Smooth muscle cell (in vitro differentiated cells): ENCODE results near the gene ZMAT3. TPM values are rescaled to one million over a fixed set of nuclear protein-coding genes. Genes with fewer than 3 reads are reported as not detected.
"Not testable (repeated sequence)": the region's sequence is repeated elsewhere in the genome, so short reads cannot be mapped to it uniquely, and the experiment has no call there.

Experiments
- DNase-seq: peaks from one replicate; lab custom pipeline; 2025; ENCODE audit not compliant: unreplicated experiment; lab: John Stamatoyannopoulos, UW
- H2AFZ ChIP-seq: fragments of 200-600 bp; sonication (generic); 2 replicates; pipeline ENCODE4 v1.6.0; 2016; ENCODE audit warnings: antibody characterized with exemption, low read depth, mild to moderate bottlenecking
- H3F3A ChIP-seq: fragments of 200-600 bp; sonication (generic); 2 replicates; pipeline ENCODE4 v1.6.0; 2017; ENCODE audit warnings: antibody characterized with exemption, low read depth
- H3K27ac ChIP-seq: fragments of 200-600 bp; sonication (generic); 2 replicates; pipeline ENCODE4 v1.5.1; 2016; ENCODE audit warnings: low read depth, mild to moderate bottlenecking
- H3K27me3 ChIP-seq: fragments of 200-600 bp; sonication (generic); 2 replicates; pipeline ENCODE4 v1.6.1; 2016; ENCODE audit warnings: low read depth, mild to moderate bottlenecking
- H3K36me3 ChIP-seq: fragments of 200-600 bp; sonication (generic); 2 replicates; pipeline ENCODE4 v1.5.1; 2016; ENCODE audit warnings: low read depth
- H3K4me1 ChIP-seq: fragments of 200-600 bp; sonication (generic); 2 replicates; pipeline ENCODE4 v1.5.1; 2016; ENCODE audit warnings: low read depth
- H3K4me2 ChIP-seq: fragments of 200-600 bp; sonication (generic); 2 replicates; pipeline ENCODE4 v1.6.0; 2016; ENCODE audit warnings: mild to moderate bottlenecking
- H3K4me3 ChIP-seq: fragments of 200-600 bp; sonication (generic); 2 replicates; pipeline ENCODE4 v1.5.1; 2016; ENCODE audit warnings: mild to moderate bottlenecking
- H3K79me2 ChIP-seq: fragments of 200-600 bp; sonication (generic); 2 replicates; pipeline ENCODE4 v1.6.0; 2016; ENCODE audit warnings: low read depth, mild to moderate bottlenecking
- H3K9ac ChIP-seq: fragments of 200-600 bp; sonication (generic); 2 replicates; pipeline ENCODE4 v1.6.0; 2016; ENCODE audit warnings: low read depth
- H3K9me3 ChIP-seq: fragments of 200-600 bp; sonication (generic); replicated peaks from 2 replicates; pipeline ENCODE4 v1.5.1; 2016; ENCODE audit warnings: low read depth
- H4K20me1 ChIP-seq: fragments of 200-600 bp; sonication (generic); 2 replicates; pipeline ENCODE4 v1.6.0; 2016; ENCODE audit warnings: low read depth
- WGBS: methylation state at CpG from one replicate; pipeline ENCODE4 v1.1.7; 2016; ENCODE audit warnings: low lambda C conversion rate; 5-methylcytosine and 5-hydroxymethylcytosine counted together
- polyA plus RNA-seq: library from polyadenylated mRNA; unstranded; fragments of >200 nt; fragmentation: Nextera tagmentation; extraction: Ambion mirVana; gene quantifications from 2 replicates; pipeline ENCODE4 v1.2.1, GENCODE V29; 2016
- total RNA-seq: library from RNA; depleted of rRNA; stranded (reverse); fragments of >200 nt; gene quantifications from 2 replicates; pipeline ENCODE4 v1.2.3, GENCODE V29; 2014
- TF ChIP-seq, protein P1 (sequence below): fragments of 200-600 bp; sonication (generic); IDR thresholded peaks from 2 replicates; pipeline ENCODE4 v1.5.1; 2017; ENCODE audit warnings: borderline replicate concordance, mild to moderate bottlenecking, antibody characterized with exemption; ENCODE audit not compliant: insufficient read depth, poor library complexity, severe bottlenecking

ZMAT3 gene
- total and polyA plus RNA-seq, 2 experiments from 2014 or later, result 34.8 to 54.4 TPM

DNA sequence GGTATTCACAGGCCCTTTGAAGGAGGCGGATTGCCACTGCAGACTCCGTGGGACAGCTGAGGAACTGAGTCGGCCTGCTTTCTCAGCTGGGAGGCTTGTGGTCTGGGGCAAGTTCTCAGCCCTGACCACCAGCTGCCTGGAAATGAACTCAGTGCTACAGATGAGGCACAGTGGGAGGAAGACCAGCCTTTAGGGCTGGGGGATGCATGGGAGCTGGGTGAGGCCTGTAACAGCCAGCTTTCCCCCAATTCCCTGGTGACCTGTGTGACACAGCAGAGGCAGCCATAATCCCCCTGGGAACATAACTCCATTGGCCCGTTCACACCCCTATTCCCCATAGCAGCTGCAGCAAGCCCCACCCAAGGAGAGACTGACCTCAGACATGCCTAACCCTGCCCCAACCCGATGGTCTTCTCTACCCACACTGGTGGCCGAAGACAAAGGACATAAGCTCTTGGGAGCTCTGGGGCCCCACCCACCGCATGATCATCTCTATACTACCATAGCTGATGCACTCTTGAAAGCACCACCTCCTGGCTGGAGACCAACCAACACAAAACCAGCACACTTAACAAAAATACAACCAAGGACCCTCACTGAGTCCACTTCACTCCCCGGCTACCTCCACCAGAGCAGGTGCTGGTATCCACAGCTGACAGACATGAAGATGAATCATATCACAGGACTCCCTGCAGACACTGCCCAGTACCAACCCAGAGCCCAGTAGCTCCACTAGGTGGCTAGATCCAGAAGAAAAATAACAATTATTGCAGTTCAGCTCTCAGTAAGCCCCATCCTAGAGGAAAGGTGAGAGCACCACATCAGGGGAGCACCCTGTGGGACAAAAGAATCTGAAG lies 24.9 kb downstream of the ZMAT3 start:
- no peaks in the 10 kb centered on the region for H3K4me1 ChIP-seq
- peaks cover 88% of the 10 kb centered on the region for H3K79me2 ChIP-seq
- peaks cover 73% of the 10 kb centered on the region for H4K20me1 ChIP-seq
- H3K4me2 ChIP-seq, result no peak overlapping the region
- H3K27ac ChIP-seq, result peak overlapping the region; percentile 24
- H3F3A ChIP-seq, result no peaks in the 10 kb centered on the region
- H3K4me3 ChIP-seq, result no peak overlapping the region
- no peak overlapping the region for H2AFZ ChIP-seq
- no peaks in the 10 kb centered on the region for H3K9me3 ChIP-seq
- H3K36me3 ChIP-seq, result no peaks in the 10 kb centered on the region
- WGBS, result 83% methylated on average over 8 of the region's 8 CpGs
- DNase-seq, result no peak
- no peaks in the 10 kb centered on the region for H3K27me3 ChIP-seq
- H3K9ac ChIP-seq, result no peak overlapping the region
- TF ChIP-seq, protein P1, sequence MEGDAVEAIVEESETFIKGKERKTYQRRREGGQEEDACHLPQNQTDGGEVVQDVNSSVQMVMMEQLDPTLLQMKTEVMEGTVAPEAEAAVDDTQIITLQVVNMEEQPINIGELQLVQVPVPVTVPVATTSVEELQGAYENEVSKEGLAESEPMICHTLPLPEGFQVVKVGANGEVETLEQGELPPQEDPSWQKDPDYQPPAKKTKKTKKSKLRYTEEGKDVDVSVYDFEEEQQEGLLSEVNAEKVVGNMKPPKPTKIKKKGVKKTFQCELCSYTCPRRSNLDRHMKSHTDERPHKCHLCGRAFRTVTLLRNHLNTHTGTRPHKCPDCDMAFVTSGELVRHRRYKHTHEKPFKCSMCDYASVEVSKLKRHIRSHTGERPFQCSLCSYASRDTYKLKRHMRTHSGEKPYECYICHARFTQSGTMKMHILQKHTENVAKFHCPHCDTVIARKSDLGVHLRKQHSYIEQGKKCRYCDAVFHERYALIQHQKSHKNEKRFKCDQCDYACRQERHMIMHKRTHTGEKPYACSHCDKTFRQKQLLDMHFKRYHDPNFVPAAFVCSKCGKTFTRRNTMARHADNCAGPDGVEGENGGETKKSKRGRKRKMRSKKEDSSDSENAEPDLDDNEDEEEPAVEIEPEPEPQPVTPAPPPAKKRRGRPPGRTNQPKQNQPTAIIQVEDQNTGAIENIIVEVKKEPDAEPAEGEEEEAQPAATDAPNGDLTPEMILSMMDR, result no peak

DNA sequence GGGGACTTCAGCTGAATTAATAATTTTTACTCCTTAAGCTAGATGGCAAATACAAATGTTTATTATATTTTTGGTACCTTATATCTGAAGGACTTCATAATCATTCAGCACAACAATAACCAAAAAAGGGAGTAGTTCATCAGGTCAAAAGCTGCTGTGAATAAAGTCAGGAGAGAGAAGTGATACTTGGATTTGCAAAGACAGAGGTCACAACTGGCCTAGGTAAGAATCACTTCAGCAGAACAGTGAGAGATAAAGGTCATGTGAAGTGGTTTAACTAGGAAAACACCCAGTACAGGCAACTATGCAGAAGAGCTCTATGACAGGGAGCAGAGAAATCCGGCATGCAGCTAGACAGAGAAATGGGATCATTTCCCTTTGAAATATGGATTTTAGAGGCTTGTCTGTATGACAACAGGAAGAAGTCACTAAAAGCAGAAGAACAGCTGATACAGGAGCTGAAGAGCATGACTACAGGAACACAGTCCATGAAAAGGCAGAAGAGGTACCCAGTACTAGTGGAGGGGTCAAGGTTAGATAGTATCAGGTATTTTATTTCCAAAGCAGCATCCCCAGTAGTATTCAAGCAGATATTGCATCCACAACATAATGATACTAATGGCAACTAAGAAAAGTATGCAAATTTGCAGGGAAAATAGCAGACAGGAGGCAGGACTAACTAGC lies 25.7 kb downstream of the ZMAT3 start:
- Histone ChIP-seq H3F3A (no peaks in the 10 kb centered on the region), H2AFZ (no peak overlapping the region), H3K79me2 (peaks cover 88% of the 10 kb centered on the region), H3K4me3 (no peak overlapping the region), H3K4me1 (no peaks in the 10 kb centered on the region), H3K36me3 (no peaks in the 10 kb centered on the region), H3K9ac (no peak overlapping the region), H3K27me3 (no peaks in the 10 kb centered on the region), H4K20me1 (peaks cover 66% of the 10 kb centered on the region), H3K4me2 (peak overlapping the region; percentile 12), H3K27ac (peak overlapping the region; percentile 24), H3K9me3 (no peaks in the 10 kb centered on the region)
- TF ChIP-seq, protein P1, result no peak
- no peak for DNase-seq
- WGBS, result 81% methylated on average over 1 of the region's 1 CpG

DNA sequence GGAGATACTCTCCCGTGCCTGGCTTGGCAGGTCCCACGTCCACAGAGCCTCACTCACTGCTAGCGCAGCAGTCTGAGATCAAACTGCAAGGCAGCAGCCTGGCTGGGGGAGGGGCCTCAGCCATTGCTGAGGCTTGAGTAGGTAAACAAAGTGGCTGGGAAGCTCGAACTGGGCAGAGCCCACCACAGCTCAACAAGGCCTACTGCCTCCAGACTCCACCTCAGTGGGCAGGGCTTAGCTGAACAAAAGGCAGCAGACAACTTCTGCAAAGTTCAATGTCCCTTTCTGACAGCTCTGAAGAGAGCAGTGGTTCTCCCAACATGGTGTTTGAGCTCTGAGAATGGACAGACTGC lies 32.7 kb downstream of the ZMAT3 start:
- H2AFZ ChIP-seq, H3K4me3 ChIP-seq, H3F3A ChIP-seq, DNase-seq, H3K36me3 ChIP-seq, H3K27me3 ChIP-seq, H3K9me3 ChIP-seq, H3K9ac ChIP-seq: not testable (repeated sequence)
- Histone ChIP-seq H3K4me1 (peaks cover 12% of the 10 kb centered on the region), H4K20me1 (peaks cover 38% of the 10 kb centered on the region), H3K4me2 (peak overlapping the region; percentile 73), H3K79me2 (peaks cover 68% of the 10 kb centered on the region), H3K27ac (peak overlapping the region; percentile 79)
- 78% methylated on average over 4 of the region's 4 CpGs for WGBS

DNA sequence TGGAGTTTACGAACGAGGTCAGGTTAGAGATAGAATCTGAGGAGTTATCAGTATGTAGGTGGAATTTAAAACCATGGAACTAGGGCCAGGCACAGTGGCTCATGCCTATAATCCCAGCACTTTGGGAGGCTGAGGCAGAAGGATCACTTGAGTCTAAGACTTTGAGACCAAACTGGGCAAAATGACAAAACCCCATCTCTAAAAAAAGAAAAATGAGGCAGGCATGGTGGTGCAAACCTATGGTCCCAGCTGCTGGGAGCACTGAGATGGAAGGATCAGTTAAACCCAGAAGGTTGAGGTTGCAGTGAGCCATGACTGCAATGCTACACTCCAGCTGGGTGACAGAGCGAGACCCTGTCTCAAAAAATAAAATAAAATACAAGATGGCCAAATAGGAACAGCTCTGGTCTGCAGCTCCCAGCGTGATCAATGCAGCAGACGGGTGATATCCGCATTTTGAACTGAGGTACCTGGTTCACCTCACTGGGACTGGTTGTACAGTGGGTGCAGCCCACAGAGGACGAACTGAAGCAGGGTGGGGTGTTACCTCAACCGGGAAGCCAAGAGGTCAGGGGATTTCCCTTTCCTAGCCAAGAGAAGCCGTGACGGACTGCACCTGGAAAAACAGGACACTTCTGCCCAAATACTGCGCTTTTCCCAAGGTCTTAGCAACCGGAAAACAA lies 33.3 kb downstream of the ZMAT3 start:
- WGBS, result 91% methylated on average over 12 of the region's 12 CpGs
- Histone ChIP-seq H2AFZ (no peak overlapping the region), H3K27ac (peak overlapping the region; percentile 79), H3K4me3 (no peak overlapping the region), H3K36me3 (no peaks in the 10 kb centered on the region), H3K9me3 (no peaks in the 10 kb centered on the region), H3K4me1 (peaks cover 12% of the 10 kb centered on the region), H3K4me2 (peak overlapping the region; percentile 73), H4K20me1 (peaks cover 40% of the 10 kb centered on the region), H3F3A (no peaks in the 10 kb centered on the region), H3K27me3 (no peaks in the 10 kb centered on the region), H3K79me2 (peaks cover 64% of the 10 kb centered on the region), H3K9ac (peak overlapping the region; percentile 38)
- TF ChIP-seq, protein P1, result no peak
- no peak for DNase-seq
